PC-3 (cell line): ENCODE data around the gene C5AR2.

Experiments used
- EZH2 ChIP-seq: fragments of 300-600 bp; sonication (generic); IDR thresholded peaks from one replicate; pipeline ENCODE4 v1.6.1; 2017; ENCODE audit warnings: antibody characterized with exemption, mild to moderate bottlenecking, low read length; ENCODE audit not compliant: unreplicated experiment
- TF ChIP-seq, protein P1 (sequence below): fragments of 300-600 bp; sonication (generic); conservative IDR thresholded peaks from 2 replicates; pipeline ENCODE4 v1.5.1; 2017; ENCODE audit warnings: antibody characterized with exemption, low read depth, mild to moderate bottlenecking, low read length

DNA sequence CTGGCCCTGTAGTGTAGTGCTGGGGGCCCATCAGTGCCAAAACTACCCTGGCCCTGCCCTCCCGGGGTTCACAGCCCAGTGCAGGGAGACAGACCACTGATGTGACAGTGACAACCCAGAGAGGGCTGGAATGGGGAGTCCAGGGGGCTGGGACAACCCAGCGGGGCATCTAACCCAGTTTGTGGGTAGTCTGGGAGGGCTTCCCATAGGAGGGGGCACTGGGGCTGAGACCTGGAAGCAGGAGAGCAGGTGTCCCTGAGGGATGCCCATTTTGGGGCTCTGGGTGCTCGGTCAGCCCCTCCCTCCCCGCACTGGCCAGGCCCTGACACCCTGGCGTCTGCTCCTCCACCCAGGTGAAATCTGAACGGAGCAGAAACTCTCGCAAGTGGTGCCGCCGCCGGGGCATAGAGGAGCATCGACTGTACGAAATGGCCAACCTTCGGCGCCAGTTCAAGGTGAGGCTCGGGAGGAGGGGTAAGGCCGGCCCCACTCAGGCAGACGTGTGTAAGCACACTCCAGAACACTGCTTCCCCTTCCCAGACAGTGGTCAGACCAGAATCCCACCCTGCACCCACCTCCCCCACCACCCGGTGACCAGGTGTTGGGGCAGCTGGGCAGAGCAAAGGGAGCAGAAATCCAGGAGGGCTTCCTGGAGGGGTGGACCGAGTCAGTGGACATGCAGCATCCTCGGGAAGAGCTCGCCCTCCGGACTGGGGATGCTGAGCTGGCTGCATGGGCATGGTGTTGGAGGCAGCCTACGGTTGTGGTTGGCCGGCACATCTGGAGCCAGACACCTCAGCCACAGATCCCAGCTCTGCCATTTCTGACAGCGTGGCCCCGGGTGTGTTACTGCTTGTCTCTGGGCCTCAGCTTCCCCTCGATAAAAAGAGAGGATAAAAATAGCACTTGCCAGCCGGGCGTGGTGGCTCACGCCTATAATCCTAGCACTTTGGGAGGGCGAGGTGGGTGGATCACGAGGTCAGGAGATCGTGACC, 41.6 kb downstream of the C5AR2 start:
- TF ChIP-seq, protein P1, sequence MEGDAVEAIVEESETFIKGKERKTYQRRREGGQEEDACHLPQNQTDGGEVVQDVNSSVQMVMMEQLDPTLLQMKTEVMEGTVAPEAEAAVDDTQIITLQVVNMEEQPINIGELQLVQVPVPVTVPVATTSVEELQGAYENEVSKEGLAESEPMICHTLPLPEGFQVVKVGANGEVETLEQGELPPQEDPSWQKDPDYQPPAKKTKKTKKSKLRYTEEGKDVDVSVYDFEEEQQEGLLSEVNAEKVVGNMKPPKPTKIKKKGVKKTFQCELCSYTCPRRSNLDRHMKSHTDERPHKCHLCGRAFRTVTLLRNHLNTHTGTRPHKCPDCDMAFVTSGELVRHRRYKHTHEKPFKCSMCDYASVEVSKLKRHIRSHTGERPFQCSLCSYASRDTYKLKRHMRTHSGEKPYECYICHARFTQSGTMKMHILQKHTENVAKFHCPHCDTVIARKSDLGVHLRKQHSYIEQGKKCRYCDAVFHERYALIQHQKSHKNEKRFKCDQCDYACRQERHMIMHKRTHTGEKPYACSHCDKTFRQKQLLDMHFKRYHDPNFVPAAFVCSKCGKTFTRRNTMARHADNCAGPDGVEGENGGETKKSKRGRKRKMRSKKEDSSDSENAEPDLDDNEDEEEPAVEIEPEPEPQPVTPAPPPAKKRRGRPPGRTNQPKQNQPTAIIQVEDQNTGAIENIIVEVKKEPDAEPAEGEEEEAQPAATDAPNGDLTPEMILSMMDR: no peak
- no peak for TF ChIP-seq EZH2
